ENCODE measurements around the gene CLASP1. TPM values are rescaled to one million over a fixed set of nuclear protein-coding genes. Genes with fewer than 3 reads are reported as not detected.

Gene CLASP1
- total RNA-seq, 2 donors from 2014 or later: 87.0 to 88.3 TPM

DNA sequence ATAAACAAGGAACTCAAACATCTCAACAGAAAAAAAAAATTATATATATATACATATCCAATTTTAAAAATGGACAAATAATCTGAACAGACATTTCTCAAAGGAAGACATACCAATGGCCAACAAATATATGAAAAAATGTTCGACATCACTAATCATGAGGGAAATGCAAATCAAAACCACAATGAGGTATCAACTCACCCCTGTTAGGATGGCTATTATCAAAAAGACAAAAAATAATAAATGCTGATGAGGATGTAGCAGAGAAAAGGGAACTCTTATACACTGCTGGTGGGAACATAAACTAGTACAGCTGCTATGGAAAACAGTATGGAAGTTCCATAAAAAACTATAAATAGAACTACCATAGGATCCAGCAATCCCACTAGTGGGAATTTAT lies 46.1 kb downstream of the CLASP1 start:
- WGBS, 2 experiments (ENCODE audit: insufficient coverage in 1 of 2, insufficient read length in 1 of 2): 100% methylated on average over 1 of the region's 1 CpG; no CpG with 5 or more reads in 1 of the 2 experiments
- Mint-ChIP-seq H3K4me1 (peaks cover under 1% of the 10 kb centered on the region), H3K27ac (no peak overlapping the region), H3K4me3 (no peak overlapping the region), H3K9me3 (no peaks in the 10 kb centered on the region), H3K27me3 (ENCODE audit: insufficient read depth) (no peaks in the 10 kb centered on the region), H3K36me3 (ENCODE audit: low read depth) (peaks cover 52% of the 10 kb centered on the region)
- Histone ChIP-seq H3K9me3 (ENCODE audit: control insufficient read depth, low read length) (no peaks in the 10 kb centered on the region), H3K4me1 (ENCODE audit: control insufficient read depth, insufficient read depth, low read length) (peaks cover 2% of the 10 kb centered on the region), H3K9ac (ENCODE audit: extremely low read depth, low read length, poor library complexity, severe bottlenecking) (no peak overlapping the region), H3K27me3 (ENCODE audit: control insufficient read depth, insufficient read depth, low read length, poor library complexity, severe bottlenecking) (no peaks in the 10 kb centered on the region), H3K4me3 (ENCODE audit: low read length) (no peak overlapping the region), H3K36me3 (ENCODE audit: control insufficient read depth, insufficient read depth, low read length) (peaks cover 22% of the 10 kb centered on the region), H3K27ac (ENCODE audit: low read depth, low read length) (no peak overlapping the region)
- TF ChIP-seq, protein P1, sequence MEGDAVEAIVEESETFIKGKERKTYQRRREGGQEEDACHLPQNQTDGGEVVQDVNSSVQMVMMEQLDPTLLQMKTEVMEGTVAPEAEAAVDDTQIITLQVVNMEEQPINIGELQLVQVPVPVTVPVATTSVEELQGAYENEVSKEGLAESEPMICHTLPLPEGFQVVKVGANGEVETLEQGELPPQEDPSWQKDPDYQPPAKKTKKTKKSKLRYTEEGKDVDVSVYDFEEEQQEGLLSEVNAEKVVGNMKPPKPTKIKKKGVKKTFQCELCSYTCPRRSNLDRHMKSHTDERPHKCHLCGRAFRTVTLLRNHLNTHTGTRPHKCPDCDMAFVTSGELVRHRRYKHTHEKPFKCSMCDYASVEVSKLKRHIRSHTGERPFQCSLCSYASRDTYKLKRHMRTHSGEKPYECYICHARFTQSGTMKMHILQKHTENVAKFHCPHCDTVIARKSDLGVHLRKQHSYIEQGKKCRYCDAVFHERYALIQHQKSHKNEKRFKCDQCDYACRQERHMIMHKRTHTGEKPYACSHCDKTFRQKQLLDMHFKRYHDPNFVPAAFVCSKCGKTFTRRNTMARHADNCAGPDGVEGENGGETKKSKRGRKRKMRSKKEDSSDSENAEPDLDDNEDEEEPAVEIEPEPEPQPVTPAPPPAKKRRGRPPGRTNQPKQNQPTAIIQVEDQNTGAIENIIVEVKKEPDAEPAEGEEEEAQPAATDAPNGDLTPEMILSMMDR (conservative IDR thresholded peaks at IDR 0.05): no peak
- no peak for DNase-seq

DNA sequence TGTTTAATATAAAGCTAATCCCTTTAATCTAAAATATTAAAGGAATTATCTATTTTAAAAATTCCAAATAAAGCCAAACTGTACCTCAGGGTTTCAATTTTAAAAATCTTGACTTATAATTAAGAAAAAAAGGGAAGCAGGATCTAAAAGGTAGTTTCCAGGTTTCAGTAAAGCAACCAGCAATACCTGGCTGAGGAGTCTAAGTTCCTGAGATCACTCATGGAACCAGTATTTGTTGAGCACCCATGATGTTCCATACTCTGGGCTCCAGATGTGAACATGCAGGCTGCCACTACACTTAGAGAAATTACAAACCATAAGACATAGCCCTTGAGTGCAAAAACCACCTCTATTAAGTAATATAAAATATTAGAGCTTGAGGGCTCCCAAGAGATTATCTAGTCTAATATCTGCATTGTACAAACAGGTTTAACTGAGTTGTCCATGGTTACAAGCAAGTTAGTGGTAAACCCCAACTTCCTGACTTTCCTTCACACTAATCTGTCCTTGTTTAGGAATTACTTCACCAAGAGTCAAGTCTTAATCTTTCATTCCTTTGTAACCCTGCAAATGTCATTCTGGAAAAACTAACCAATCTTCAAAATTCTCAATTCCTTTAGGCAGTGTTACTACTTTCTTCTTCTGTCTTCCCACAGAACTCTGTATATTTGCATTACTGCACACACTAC lies 49.2 kb downstream of the CLASP1 start:
- H3K9ac ChIP-seq (ENCODE audit: extremely low read depth, low read length, poor library complexity, severe bottlenecking): no peak overlapping the region
- H3K27ac ChIP-seq (ENCODE audit: low read depth, low read length): no peak overlapping the region
- no peak overlapping the region for H3K4me3 ChIP-seq (ENCODE audit: low read length)
- no peak overlapping the region for H3K4me3 Mint-ChIP-seq
- TF ChIP-seq, protein P1 (conservative IDR thresholded peaks at IDR 0.05): no peak
- H3K27ac Mint-ChIP-seq: no peak overlapping the region
- H3K27me3 ChIP-seq (ENCODE audit: control insufficient read depth, insufficient read depth, low read length, poor library complexity, severe bottlenecking): no peaks in the 10 kb centered on the region
- peaks cover 11% of the 10 kb centered on the region for H3K4me1 ChIP-seq (ENCODE audit: control insufficient read depth, insufficient read depth, low read length)
- no peaks in the 10 kb centered on the region for H3K27me3 Mint-ChIP-seq (ENCODE audit: insufficient read depth)
- no peaks in the 10 kb centered on the region for H3K9me3 Mint-ChIP-seq
- H3K36me3 Mint-ChIP-seq (ENCODE audit: low read depth): peaks cover 38% of the 10 kb centered on the region
- peaks cover 12% of the 10 kb centered on the region for H3K36me3 ChIP-seq (ENCODE audit: control insufficient read depth, insufficient read depth, low read length)
- no peak for DNase-seq
- H3K4me1 Mint-ChIP-seq: peaks cover 30% of the 10 kb centered on the region
- H3K9me3 ChIP-seq (ENCODE audit: control insufficient read depth, low read length): no peaks in the 10 kb centered on the region

DNA sequence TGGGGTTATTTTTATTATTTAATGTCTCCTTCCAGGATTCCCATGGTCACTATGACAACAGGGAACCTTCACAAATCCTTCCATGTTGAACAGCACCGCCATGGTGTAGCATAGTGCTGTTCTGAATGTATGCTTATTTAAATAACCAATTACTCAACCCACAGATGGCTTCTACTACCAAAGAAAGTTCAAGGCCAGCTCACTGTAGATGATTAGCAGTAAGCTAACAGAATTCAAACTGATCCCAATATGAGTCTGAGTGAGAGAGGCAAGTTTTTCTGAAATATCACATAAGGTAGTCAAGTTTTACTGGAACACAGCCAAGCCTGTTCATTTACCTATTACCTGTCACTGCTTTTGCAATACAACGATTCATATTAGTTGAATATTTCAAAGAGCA lies 51.2 kb downstream of the CLASP1 start:
- DNase-seq: no peak
- Histone ChIP-seq H3K27ac (ENCODE audit: low read depth, low read length) (no peak overlapping the region), H3K4me3 (ENCODE audit: low read length) (no peak overlapping the region), H3K9ac (ENCODE audit: extremely low read depth, low read length, poor library complexity, severe bottlenecking) (no peak overlapping the region), H3K4me1 (ENCODE audit: control insufficient read depth, insufficient read depth, low read length) (peaks cover 11% of the 10 kb centered on the region), H3K9me3 (ENCODE audit: control insufficient read depth, low read length) (no peaks in the 10 kb centered on the region), H3K36me3 (ENCODE audit: control insufficient read depth, insufficient read depth, low read length) (no peaks in the 10 kb centered on the region), H3K27me3 (ENCODE audit: control insufficient read depth, insufficient read depth, low read length, poor library complexity, severe bottlenecking) (no peaks in the 10 kb centered on the region)
- H3K36me3 Mint-ChIP-seq (ENCODE audit: low read depth): peaks cover 24% of the 10 kb centered on the region
- peaks cover 33% of the 10 kb centered on the region for H3K4me1 Mint-ChIP-seq
- WGBS, 2 experiments (ENCODE audit: insufficient coverage in 1 of 2, insufficient read length in 1 of 2): 78% methylated on average over 2 of the region's 2 CpGs; no CpG with 5 or more reads in 1 of the 2 experiments
- H3K4me3 Mint-ChIP-seq: no peak overlapping the region
- H3K27me3 Mint-ChIP-seq (ENCODE audit: insufficient read depth): no peaks in the 10 kb centered on the region
- TF ChIP-seq, protein P1 (conservative IDR thresholded peaks at IDR 0.05): no peak
- H3K9me3 Mint-ChIP-seq: no peaks in the 10 kb centered on the region
- no peak overlapping the region for H3K27ac Mint-ChIP-seq
